GM10847 (cell line): ENCODE results near the gene PLXNB1.

ENCODE experiments used
- POLR2A ChIP-seq: IDR thresholded peaks from 2 replicates; pipeline ENCODE4 v1.6.1; 2011; ENCODE audit not compliant: insufficient read length; ENCODE audit errors: extremely low read depth

PLXNB1 gene

GRCh38 chr3:48429960-48430707 is at the start of gene PLXNB1:
TSS of gene PLXNB1 (minus strand) at chr3:48430086. CDS start at chr3:48424611, 5,475 bp downstream.
- no peak for TF ChIP-seq POLR2A

- no peak for TF ChIP-seq POLR2A
Measured at GRCh38 chr3:48478626-48479555, 49.0 kb upstream of the PLXNB1 start.

GRCh38 chr3:48477959-48478520 is 48.2 kb upstream of the PLXNB1 start:
- TF ChIP-seq POLR2A = no peak

GRCh38 chr3:48476426-48477053 is 46.7 kb upstream of the PLXNB1 start:
- TF ChIP-seq POLR2A = no peak

- TF ChIP-seq POLR2A = no peak
Measured at GRCh38 chr3:48475188-48475587, 45.3 kb upstream of the PLXNB1 start.

- TF ChIP-seq POLR2A = no peak
Measured at GRCh38 chr3:48474619-48475018, 44.7 kb upstream of the PLXNB1 start.

GRCh38 chr3:48473617-48473952 is 43.7 kb upstream of the PLXNB1 start:
- TF ChIP-seq POLR2A = no peak

GRCh38 chr3:48472923-48473616 is 43.2 kb upstream of the PLXNB1 start:
- peak; percentile 83 for TF ChIP-seq POLR2A

GRCh38 chr3:48472673-48472922 is 42.7 kb upstream of the PLXNB1 start:
- TF ChIP-seq POLR2A = no peak

- no peak for TF ChIP-seq POLR2A
Measured at GRCh38 chr3:48470286-48470685, 40.4 kb upstream of the PLXNB1 start.

- TF ChIP-seq POLR2A = no peak
Measured at GRCh38 chr3:48469046-48469915, 39.4 kb upstream of the PLXNB1 start.

GRCh38 chr3:48468329-48468731 is 38.4 kb upstream of the PLXNB1 start:
- TF ChIP-seq POLR2A = peak; percentile 17

GRCh38 chr3:48467473-48468267 is 37.8 kb upstream of the PLXNB1 start:
- TF ChIP-seq POLR2A = no peak

- TF ChIP-seq POLR2A = no peak
Measured at GRCh38 chr3:48467110-48467454, 37.2 kb upstream of the PLXNB1 start.
